WERI-Rb-1 (cell line): ENCODE results near the gene IGFBP7.

Experiments
- DNase-seq: peaks from one replicate; pipeline ENCODE4 v3.0.0-alpha.2; 2020
- H3K27ac ChIP-seq: fragments of 250-450 bp; sonication (Bioruptor Pico); 2 replicates; pipeline ENCODE4 v1.5.1; 2020; ENCODE audit warnings: mild to moderate bottlenecking, moderate library complexity
- H3K27me3 ChIP-seq: fragments of 250-450 bp; sonication (Bioruptor Pico); 2 replicates; pipeline ENCODE4 v1.5.1; 2021; ENCODE audit warnings: mild to moderate bottlenecking, low read depth, moderate library complexity; ENCODE audit not compliant: insufficient read depth, severe bottlenecking
- H3K36me3 ChIP-seq: fragments of 250-450 bp; sonication (Bioruptor Pico); 2 replicates; pipeline ENCODE4 v1.5.1; 2020; ENCODE audit warnings: mild to moderate bottlenecking, moderate library complexity
- H3K4me3 ChIP-seq: 2 replicates; pipeline ENCODE4 v1.5.1; 2011; ENCODE audit warnings: low read depth, mild to moderate bottlenecking, control low read depth, low read length
- H3K9me3 ChIP-seq: fragments of 250-450 bp; sonication (Bioruptor Pico); 2 replicates; pipeline ENCODE4 v1.5.1; 2021; ENCODE audit warnings: mild to moderate bottlenecking, moderate library complexity; ENCODE audit not compliant: severe bottlenecking
- CTCF ChIP-seq: IDR thresholded peaks from 2 replicates; pipeline ENCODE4 v1.5.1; 2011; ENCODE audit warnings: low read depth, mild to moderate bottlenecking, control low read depth, inconsistent platforms, low read length

Gene IGFBP7

GRCh38 chr4:57139783-57140182, 29.6 kb upstream of the IGFBP7 start:
- no peak for DNase-seq
- TF ChIP-seq CTCF = no peak
- no peak overlapping the region for H3K4me3 ChIP-seq
- H3K27ac ChIP-seq = no peak overlapping the region
- H3K36me3 ChIP-seq = no peaks in the 10 kb centered on the region
- H3K27me3 ChIP-seq = no peaks in the 10 kb centered on the region
- H3K9me3 ChIP-seq = no peaks in the 10 kb centered on the region

GRCh38 chr4:57137261-57137660, 27.1 kb upstream of the IGFBP7 start:
- Histone ChIP-seq H3K36me3 (no peaks in the 10 kb centered on the region), H3K27me3 (no peaks in the 10 kb centered on the region), H3K27ac (no peak overlapping the region), H3K4me3 (no peak overlapping the region), H3K9me3 (no peaks in the 10 kb centered on the region)
- no peak for DNase-seq
- TF ChIP-seq CTCF = no peak

GRCh38 chr4:57136281-57136680, 26.1 kb upstream of the IGFBP7 start:
- no peak for DNase-seq
- H3K27me3 ChIP-seq = no peaks in the 10 kb centered on the region
- H3K9me3 ChIP-seq = no peaks in the 10 kb centered on the region
- H3K27ac ChIP-seq = no peak overlapping the region
- H3K4me3 ChIP-seq = no peak overlapping the region
- no peaks in the 10 kb centered on the region for H3K36me3 ChIP-seq
- no peak for TF ChIP-seq CTCF

GRCh38 chr4:57132743-57133137, 22.6 kb upstream of the IGFBP7 start:
- no peak overlapping the region for H3K27ac ChIP-seq
- H3K27me3 ChIP-seq = no peaks in the 10 kb centered on the region
- no peaks in the 10 kb centered on the region for H3K9me3 ChIP-seq
- DNase-seq = no peak
- H3K4me3 ChIP-seq = no peak overlapping the region
- no peak for TF ChIP-seq CTCF
- no peaks in the 10 kb centered on the region for H3K36me3 ChIP-seq

- Histone ChIP-seq H3K36me3 (no peaks in the 10 kb centered on the region), H3K9me3 (no peaks in the 10 kb centered on the region), H3K27me3 (no peaks in the 10 kb centered on the region), H3K4me3 (no peak overlapping the region), H3K27ac (no peak overlapping the region)
- TF ChIP-seq CTCF = no peak
- DNase-seq = no peak
Measured at GRCh38 chr4:57131849-57132742, 21.9 kb upstream of the IGFBP7 start.

- no peak overlapping the region for H3K4me3 ChIP-seq
- no peaks in the 10 kb centered on the region for H3K9me3 ChIP-seq
- no peaks in the 10 kb centered on the region for H3K27me3 ChIP-seq
- no peak for TF ChIP-seq CTCF
- H3K27ac ChIP-seq = no peak overlapping the region
- no peaks in the 10 kb centered on the region for H3K36me3 ChIP-seq
- no peak for DNase-seq
Measured at GRCh38 chr4:57129477-57129876, 19.3 kb upstream of the IGFBP7 start.
